Gastrocnemius medialis (tissue), 4 donors: Measurements from ENCODE around the gene NBPF3.

ENCODE experiments used
- CTCF ChIP-seq, 5 experiments: fragments of 450-650 bp in 3 of 5; fragments of 200-600 bp in 2 of 5; sonication (generic) in 2 of 5; IDR thresholded peaks in 4 of 5; conservative IDR thresholded peaks in 1 of 5; 1 replicate in 4 of 5; 2 replicates in 1 of 5; pipeline ENCODE4 v1.5.1; 2016 to 2019; ENCODE audit warnings: antibody characterized with exemption in 5 of 5, mild to moderate bottlenecking in 3 of 5, moderate library complexity in 3 of 5
- POLR2A ChIP-seq, 2 donors: fragments of 450-650 bp; IDR thresholded peaks; one replicate each; pipeline ENCODE4 v1.6.1; 2017; ENCODE audit warnings: antibody characterized with exemption in 2 of 2, mild to moderate bottlenecking in 2 of 2, moderate library complexity in 2 of 2

- TF ChIP-seq CTCF (IDR thresholded peaks at IDR 0.05 in 4 of 5, conservative IDR thresholded peaks at IDR 0.05 in 1 of 5), result no peak
- TF ChIP-seq POLR2A (IDR thresholded peaks at IDR 0.05), result no peak
Observed at GRCh38 chr1:21526441-21526840, 86.5 kb downstream of the NBPF3 start.
